ENCODE results near the gene ARID1A.
"Not testable (repeated sequence)": the region's sequence is repeated elsewhere in the genome, so short reads cannot be mapped to it uniquely, and the experiment has no call there.

The ARID1A gene

DNA sequence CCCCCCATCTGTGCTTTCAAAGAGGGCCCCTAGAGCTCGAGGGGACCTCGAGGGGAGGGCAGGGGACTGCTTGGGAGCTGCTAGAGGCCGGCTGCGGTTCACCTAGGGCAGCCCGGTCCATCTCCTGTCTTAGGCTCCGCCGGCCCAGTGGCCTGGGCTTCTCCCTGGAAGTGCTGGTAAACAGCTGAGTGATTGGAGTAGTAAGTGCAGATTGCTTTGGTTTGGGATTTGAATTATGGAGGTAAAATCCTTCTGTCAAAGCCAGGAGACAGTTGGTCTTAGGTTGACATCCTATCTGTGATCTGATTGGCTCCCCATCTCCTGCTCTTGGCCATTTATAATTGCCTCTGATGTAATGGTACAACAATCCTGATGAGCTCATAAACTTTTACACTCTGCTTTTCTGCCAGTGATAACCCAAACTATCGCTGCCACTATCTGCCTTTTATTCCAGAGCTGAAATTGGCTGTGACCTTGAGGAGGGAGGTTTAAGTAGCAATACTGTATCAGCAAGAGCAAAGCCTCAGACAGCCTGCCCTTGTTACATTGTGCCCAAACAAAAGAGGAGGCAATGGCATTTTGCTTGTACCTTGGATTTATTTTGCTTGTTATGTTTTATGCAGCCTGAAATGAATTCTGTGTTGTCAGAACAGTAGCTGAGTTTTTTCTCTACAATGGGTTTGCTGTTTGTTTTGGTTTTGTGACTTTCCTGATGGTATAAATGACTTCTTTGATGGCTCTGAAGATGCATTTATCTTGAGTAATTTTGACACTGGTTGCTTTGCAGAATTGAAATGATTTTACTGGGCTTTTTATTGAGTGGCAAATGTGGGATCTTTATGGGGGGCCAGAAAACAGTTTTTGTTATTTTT, 2.4 kb downstream of the ARID1A start:
- DNase-seq = no peak

- DNase-seq = no peak
These were observed 4.9 kb downstream of the ARID1A start for GRCh38 chr1:26700711-26701110.

GRCh38 chr1:26701266-26701994, 5.6 kb downstream of the ARID1A start:
- DNase-seq = no peak

DNA sequence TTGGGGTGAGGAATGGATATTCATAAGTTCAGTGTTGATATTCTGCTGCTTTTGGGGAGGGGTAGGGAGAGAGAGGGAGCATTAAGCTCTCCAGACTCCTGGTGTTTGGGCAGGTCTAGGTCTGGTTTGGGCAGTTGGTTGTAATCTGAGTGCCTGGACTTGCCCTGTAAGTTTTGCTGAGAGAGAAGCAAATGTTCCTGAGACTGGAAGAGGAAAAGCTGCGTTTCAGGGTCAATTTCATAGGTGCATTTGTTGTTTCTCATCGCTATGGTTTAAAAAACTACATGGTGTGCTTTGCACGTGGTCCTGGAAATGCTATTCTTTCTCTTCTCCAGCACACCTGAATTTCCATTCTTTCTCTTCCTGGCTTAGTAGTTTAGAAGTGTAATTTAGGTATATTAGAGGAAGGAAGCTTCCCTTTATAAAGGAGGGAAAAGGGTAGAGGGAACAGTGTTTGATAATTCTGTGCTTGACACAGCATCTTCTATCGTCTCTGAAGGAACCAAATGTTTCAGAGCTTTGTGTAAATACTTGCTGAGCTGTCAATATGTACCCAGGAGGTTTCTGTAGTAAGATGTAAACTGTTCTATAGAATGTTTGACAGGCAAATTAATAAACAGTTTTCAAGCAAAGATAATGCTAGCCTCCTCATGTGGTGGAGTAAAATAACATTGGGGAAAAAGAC, 6.3 kb downstream of the ARID1A start:
- no peak for DNase-seq

DNA sequence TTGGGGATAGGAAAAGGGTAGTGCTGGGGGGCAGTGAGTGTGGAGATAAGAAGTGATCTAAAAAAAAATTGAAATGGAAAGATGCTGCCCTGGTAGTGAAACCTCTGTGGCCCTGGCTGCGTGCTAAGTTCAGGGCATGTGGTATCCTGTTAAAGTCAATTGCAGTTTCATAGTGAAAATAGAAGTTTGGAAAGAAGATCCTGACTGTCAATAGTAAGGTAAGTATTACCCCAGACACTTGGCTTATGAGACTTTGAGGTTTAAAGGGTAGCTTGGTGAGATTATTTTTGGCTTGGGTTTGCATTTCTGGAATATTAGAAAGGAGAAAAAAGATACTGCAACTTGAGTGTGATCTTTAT, 6.8 kb downstream of the ARID1A start:
- DNase-seq = no peak

GRCh38 chr1:26703478-26703877, 7.7 kb downstream of the ARID1A start:
- DNase-seq = no peak

- DNase-seq = no peak
These were observed 8.8 kb downstream of the ARID1A start for GRCh38 chr1:26704629-26705028.

- DNase-seq = not testable (repeated sequence)
These were observed 9.4 kb downstream of the ARID1A start for GRCh38 chr1:26705227-26705626.

- no peak for DNase-seq
These were observed 10.0 kb downstream of the ARID1A start for GRCh38 chr1:26705788-26706311.

DNA sequence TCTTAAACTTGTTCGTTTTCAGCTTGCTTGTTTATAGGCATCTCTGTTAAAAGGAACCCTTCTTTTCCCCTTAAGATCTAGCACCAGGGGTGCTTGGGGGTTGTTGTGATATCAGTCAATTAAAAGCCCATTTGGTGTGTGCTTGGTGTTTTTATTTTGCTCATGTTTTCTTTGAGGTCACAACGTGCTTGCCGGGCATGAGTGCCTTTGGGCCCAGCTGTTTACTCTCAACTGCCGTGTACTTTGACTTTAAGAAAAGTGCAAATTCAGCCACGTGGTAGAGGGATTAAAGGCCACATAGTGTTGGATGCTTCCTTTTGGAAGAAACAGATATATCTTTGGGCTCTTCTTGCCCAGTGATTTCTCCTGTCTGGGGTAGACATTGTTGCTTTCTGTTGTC, 10.5 kb downstream of the ARID1A start:
- DNase-seq = no peak

DNA sequence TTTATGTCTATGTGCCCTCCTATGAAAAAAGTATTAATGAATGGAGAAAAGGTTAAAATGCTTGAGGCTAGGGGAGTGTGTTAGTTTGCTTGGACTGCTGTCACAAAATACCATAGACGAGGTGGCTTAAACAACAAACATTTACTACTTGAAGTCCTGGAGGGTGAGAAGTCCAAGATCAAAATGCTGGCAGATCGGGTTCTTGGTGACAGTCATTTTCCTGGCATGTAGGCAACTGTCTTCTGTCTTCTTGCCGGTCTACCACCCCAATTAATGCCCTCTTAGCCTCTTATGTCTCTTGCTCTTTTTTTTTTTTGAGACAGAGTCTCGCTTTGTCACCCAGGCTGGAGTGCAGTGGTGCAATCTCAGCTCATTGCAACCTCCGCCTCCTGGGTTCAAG, 15.0 kb downstream of the ARID1A start:
- DNase-seq = no peak

GRCh38 chr1:26711777-26712176, 16.0 kb downstream of the ARID1A start:
- DNase-seq = no peak

- no peak for DNase-seq
These were observed 21.2 kb downstream of the ARID1A start for GRCh38 chr1:26717017-26717491.

DNA sequence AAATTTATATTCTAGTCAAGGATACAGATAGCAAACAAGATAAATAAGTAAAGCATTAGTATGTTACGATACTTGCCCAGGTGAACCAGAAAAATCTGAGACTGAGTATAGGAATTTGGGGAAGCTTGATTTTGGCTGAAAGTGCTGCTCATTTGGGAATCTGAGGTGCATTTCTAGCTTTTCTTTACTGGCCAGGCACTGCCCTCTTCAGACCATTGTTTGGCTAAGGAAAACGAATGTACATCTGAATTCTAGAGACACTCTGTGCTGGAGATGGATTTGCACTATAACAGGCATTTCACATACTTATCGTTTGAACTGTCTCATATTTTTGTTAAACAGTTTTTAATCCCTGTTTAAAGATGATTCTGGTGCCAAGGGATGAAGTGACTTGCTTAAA, 23.4 kb downstream of the ARID1A start:
- no peak for DNase-seq

DNA sequence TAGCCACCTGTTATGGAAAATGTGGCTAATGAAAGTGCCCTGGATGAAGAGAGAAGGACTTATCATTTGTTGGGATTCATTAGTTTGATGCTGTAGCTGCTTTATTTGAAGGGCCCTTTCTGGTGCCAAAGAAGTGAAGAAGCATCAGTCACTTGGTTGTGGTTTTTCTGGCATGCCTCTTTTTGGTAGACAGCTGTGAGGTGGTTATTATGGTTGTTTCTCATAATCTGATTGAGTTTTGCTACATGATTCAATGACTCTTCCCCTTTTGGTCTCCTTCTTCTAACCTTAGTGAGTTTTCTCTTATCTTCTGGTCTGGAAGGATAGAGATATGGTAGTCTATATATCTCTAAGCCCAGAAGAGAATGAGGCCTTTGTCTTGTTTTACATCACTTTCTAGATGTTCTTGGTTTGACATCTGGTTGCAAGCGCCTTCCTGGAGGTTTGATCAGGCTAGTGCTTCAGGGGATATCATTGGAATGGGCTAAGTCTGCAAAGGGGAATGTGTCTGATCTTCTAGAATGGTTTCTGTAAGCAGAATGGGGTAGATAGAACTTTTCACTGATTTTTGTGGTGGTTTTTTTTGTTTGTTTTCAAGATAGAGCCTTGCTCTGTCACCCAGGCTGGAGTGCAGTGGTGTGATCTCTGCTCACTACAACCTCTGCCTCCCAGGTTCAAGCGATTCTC, 26.0 kb downstream of the ARID1A start:
- no peak for DNase-seq

GRCh38 chr1:26723013-26723991, 27.5 kb downstream of the ARID1A start:
- peak; percentile 14 to 15 for DNase-seq

DNA sequence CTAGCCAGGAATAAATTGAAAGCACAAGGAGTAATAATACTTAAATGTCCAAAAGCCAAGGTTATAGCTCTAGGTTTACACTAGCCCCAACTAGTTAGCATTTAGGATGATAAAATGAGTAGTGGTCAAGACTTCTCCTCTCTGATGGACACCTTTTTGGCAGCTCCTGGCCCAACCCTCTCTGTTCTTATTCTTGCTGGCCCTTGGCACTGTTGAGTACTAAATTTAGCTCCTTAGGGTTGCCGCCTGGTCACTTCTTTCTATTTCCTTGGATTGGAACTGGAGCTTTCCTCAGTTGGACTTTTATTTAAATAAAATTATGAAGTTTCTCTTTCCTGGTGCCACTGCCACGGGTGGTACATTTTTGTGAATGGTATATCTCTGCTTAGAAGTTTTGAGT, 28.3 kb downstream of the ARID1A start:
- no peak for DNase-seq

DNA sequence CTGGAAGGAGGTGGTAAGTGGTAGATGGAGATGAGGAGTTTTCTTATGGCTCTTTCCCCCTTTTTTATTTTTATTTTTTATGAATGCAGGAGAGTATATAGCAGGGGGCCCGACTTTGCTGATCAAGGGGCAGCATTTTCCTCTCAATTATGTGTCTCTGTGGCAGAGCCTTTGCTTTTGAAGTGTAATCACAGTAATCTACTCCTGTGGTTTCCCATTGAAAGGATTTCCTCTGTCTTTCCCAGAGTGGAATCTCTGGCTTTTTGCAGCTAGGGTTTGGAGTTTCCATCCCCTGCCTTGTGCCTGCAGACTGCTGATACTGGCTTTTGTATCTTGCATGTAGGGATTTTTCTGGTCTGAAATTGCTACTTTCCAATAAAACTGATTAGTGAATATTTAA, 29.1 kb downstream of the ARID1A start:
- no peak for DNase-seq

DNA sequence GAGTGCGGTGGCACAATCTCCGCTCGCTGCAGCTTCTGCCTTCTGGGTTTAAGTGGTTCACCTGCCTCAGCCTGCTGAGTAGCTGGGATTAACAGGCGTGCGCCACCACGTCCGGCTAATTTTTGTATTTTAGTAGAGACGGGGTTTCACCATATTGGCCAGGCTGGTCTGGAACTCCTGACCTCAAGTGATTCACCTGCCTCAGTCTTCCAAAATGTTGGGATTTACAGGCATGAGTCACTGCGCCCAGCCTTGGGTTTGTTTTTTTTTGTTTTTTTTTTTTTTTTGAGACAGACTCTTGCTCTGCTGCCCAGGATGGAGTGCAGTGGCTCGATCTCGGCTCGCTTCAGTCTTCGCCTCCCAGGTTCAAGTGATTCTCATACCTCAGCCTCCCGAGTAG, 30.1 kb downstream of the ARID1A start:
- DNase-seq = not testable (repeated sequence)

DNA sequence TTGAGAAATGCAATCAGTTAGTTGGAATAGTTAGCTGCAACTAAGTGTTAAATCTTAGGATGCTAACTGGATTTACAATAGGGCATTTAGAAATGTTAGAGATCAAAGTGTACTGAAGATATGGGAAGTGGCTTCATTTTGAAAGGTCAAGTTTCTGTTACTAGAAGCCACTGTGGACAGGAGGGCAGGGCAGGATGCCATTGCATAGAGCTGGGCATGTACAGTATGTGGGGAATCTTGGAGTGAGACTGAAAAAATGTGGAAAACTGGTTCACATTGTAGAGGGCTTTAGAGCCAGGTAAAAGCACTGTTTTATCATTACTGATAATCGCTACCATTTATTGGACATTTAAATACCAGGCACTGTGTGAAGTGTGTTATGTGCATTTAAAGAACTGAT, 31.0 kb downstream of the ARID1A start:
- no peak for DNase-seq

GRCh38 chr1:26727476-26727875, 31.7 kb downstream of the ARID1A start:
- no peak for DNase-seq

DNA sequence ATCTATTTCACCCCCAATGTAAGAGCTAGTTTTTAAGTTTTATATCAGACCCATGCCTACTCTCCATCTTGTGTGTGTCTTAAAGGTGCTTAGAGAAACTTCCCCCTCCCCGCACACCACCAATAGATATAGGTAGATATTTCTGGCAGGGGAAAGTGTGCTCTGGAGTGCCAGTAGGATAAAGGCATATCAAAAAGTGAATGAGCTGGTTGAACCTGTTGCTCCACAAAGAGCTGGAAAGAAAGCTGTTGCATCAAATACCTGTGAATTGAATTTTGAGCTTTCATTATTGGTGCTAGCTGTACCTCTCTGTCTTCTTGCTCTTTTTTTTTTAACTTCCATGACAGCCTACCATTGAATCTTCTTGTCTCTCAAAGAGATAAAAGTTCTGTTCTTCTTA, 32.8 kb downstream of the ARID1A start:
- no peak for DNase-seq

Data from activated CD4-positive, alpha-beta T cell treated with anti-CD3 and anti-CD28 coated beads, Interleukin-2, amount 50 U/mL, for 4 hours (primary cell).